ENCODE results near the gene ADGRB3.
"Not testable (repeated sequence)": the region's sequence is repeated elsewhere in the genome, so short reads cannot be mapped to it uniquely, and the experiment has no call there.

Gene ADGRB3

GRCh38 chr6:68737061-68737460 lies 102.0 kb downstream of the ADGRB3 start:
- no peak overlapping the region for H3K4me3 Mint-ChIP-seq
- H3K36me3 Mint-ChIP-seq, result no peaks in the 10 kb centered on the region

GRCh38 chr6:68738039-68738438 lies 103.0 kb downstream of the ADGRB3 start:
- no peaks in the 10 kb centered on the region for H3K27me3 Mint-ChIP-seq
- H3K27ac Mint-ChIP-seq, result no peak overlapping the region
- peaks cover 11% of the 10 kb centered on the region for H3K4me1 Mint-ChIP-seq
- no peak overlapping the region for H3K4me3 Mint-ChIP-seq
- H3K36me3 Mint-ChIP-seq, result no peaks in the 10 kb centered on the region
- H3K9me3 Mint-ChIP-seq, result no peaks in the 10 kb centered on the region

More at GRCh38 chr6:68737061-68737460, 102.0 kb downstream of the ADGRB3 start:
- Mint-ChIP-seq H3K27me3 (no peaks in the 10 kb centered on the region), H3K27ac (no peak overlapping the region), H3K9me3 (no peaks in the 10 kb centered on the region), H3K4me1 (peaks cover 11% of the 10 kb centered on the region)

- Mint-ChIP-seq H3K9me3 (no peaks in the 10 kb centered on the region), H3K4me1 (peaks cover 11% of the 10 kb centered on the region), H3K27ac (peak overlapping the region; percentile 13), H3K36me3 (no peaks in the 10 kb centered on the region), H3K4me3 (no peak overlapping the region), H3K27me3 (no peaks in the 10 kb centered on the region)
Measured at GRCh38 chr6:68740828-68741500, 105.9 kb downstream of the ADGRB3 start.

- H3K36me3 Mint-ChIP-seq, result no peaks in the 10 kb centered on the region
- no peak overlapping the region for H3K27ac Mint-ChIP-seq
- no peak overlapping the region for H3K4me3 Mint-ChIP-seq
- H3K4me1 Mint-ChIP-seq, result peaks cover 11% of the 10 kb centered on the region
- no peaks in the 10 kb centered on the region for H3K27me3 Mint-ChIP-seq
- no peaks in the 10 kb centered on the region for H3K9me3 Mint-ChIP-seq
Measured at GRCh38 chr6:68741501-68742386, 106.7 kb downstream of the ADGRB3 start.

GRCh38 chr6:68743099-68743498 lies 108.0 kb downstream of the ADGRB3 start:
- Mint-ChIP-seq H3K4me1 (peaks cover 11% of the 10 kb centered on the region), H3K9me3 (no peaks in the 10 kb centered on the region)

GRCh38 chr6:68744376-68744775 lies 109.3 kb downstream of the ADGRB3 start:
- not testable (repeated sequence) for H3K36me3 Mint-ChIP-seq, H3K27me3 Mint-ChIP-seq, H3K27ac Mint-ChIP-seq, H3K9me3 Mint-ChIP-seq, H3K4me3 Mint-ChIP-seq
- peaks cover 11% of the 10 kb centered on the region for H3K4me1 Mint-ChIP-seq

More at GRCh38 chr6:68743099-68743498, 108.0 kb downstream of the ADGRB3 start:
- Mint-ChIP-seq H3K36me3 (no peaks in the 10 kb centered on the region), H3K27me3 (no peaks in the 10 kb centered on the region), H3K4me3 (no peak overlapping the region), H3K27ac (no peak overlapping the region)

- Mint-ChIP-seq H3K27ac (no peak overlapping the region), H3K4me3 (no peak overlapping the region), H3K4me1 (no peaks in the 10 kb centered on the region), H3K9me3 (no peaks in the 10 kb centered on the region), H3K36me3 (no peaks in the 10 kb centered on the region), H3K27me3 (no peaks in the 10 kb centered on the region)
Measured at GRCh38 chr6:68746376-68746775, 111.3 kb downstream of the ADGRB3 start.

- no peaks in the 10 kb centered on the region for H3K36me3 Mint-ChIP-seq
- H3K27ac Mint-ChIP-seq, result no peak overlapping the region
- H3K4me1 Mint-ChIP-seq, result no peaks in the 10 kb centered on the region
- no peaks in the 10 kb centered on the region for H3K9me3 Mint-ChIP-seq
- H3K4me3 Mint-ChIP-seq, result no peak overlapping the region
- H3K27me3 Mint-ChIP-seq, result no peaks in the 10 kb centered on the region
Measured at GRCh38 chr6:68747110-68747790, 112.2 kb downstream of the ADGRB3 start.

- H3K27ac Mint-ChIP-seq, H3K27me3 Mint-ChIP-seq, H3K4me3 Mint-ChIP-seq, H3K4me1 Mint-ChIP-seq, H3K9me3 Mint-ChIP-seq, H3K36me3 Mint-ChIP-seq: not testable (repeated sequence)
Measured at GRCh38 chr6:68747832-68748231, 112.8 kb downstream of the ADGRB3 start.

GRCh38 chr6:68754681-68755213 lies 119.7 kb downstream of the ADGRB3 start:
- H3K27me3 Mint-ChIP-seq, result no peaks in the 10 kb centered on the region
- no peaks in the 10 kb centered on the region for H3K36me3 Mint-ChIP-seq
- H3K9me3 Mint-ChIP-seq, result no peaks in the 10 kb centered on the region
- no peaks in the 10 kb centered on the region for H3K4me1 Mint-ChIP-seq
- H3K4me3 Mint-ChIP-seq, result no peak overlapping the region
- no peak overlapping the region for H3K27ac Mint-ChIP-seq

GRCh38 chr6:68756454-68757375 lies 121.6 kb downstream of the ADGRB3 start:
- no peak overlapping the region for H3K4me3 Mint-ChIP-seq
- no peaks in the 10 kb centered on the region for H3K4me1 Mint-ChIP-seq
- no peaks in the 10 kb centered on the region for H3K36me3 Mint-ChIP-seq
- no peaks in the 10 kb centered on the region for H3K27me3 Mint-ChIP-seq
- H3K27ac Mint-ChIP-seq, result no peak overlapping the region
- H3K9me3 Mint-ChIP-seq, result no peaks in the 10 kb centered on the region

- no peaks in the 10 kb centered on the region for H3K36me3 Mint-ChIP-seq
- H3K27ac Mint-ChIP-seq, result no peak overlapping the region
- H3K27me3 Mint-ChIP-seq, result no peaks in the 10 kb centered on the region
- no peaks in the 10 kb centered on the region for H3K9me3 Mint-ChIP-seq
- H3K4me1 Mint-ChIP-seq, result no peaks in the 10 kb centered on the region
- H3K4me3 Mint-ChIP-seq, result no peak overlapping the region
Measured at GRCh38 chr6:68757821-68758220, 122.7 kb downstream of the ADGRB3 start.

GRCh38 chr6:68758559-68758958 lies 123.5 kb downstream of the ADGRB3 start:
- no peaks in the 10 kb centered on the region for H3K27me3 Mint-ChIP-seq
- H3K9me3 Mint-ChIP-seq, result no peaks in the 10 kb centered on the region
- no peaks in the 10 kb centered on the region for H3K36me3 Mint-ChIP-seq
- no peak overlapping the region for H3K4me3 Mint-ChIP-seq
- no peaks in the 10 kb centered on the region for H3K4me1 Mint-ChIP-seq
- no peak overlapping the region for H3K27ac Mint-ChIP-seq

GRCh38 chr6:68760485-68760884 lies 125.4 kb downstream of the ADGRB3 start:
- no peaks in the 10 kb centered on the region for H3K27me3 Mint-ChIP-seq
- no peak overlapping the region for H3K4me3 Mint-ChIP-seq
- no peak overlapping the region for H3K27ac Mint-ChIP-seq
- H3K4me1 Mint-ChIP-seq, result no peaks in the 10 kb centered on the region
- no peaks in the 10 kb centered on the region for H3K36me3 Mint-ChIP-seq
- H3K9me3 Mint-ChIP-seq, result no peaks in the 10 kb centered on the region

Data from activated naive CD4-positive, alpha-beta T cell treated with anti-CD3 and anti-CD28 coated beads, Interleukin-2, amount 50 U/mL, for 24 hours (primary cell).